ENCODE results near the gene SLC6A12.
"Not testable (repeated sequence)": the region's sequence is repeated elsewhere in the genome, so short reads cannot be mapped to it uniquely, and the experiment has no call there.

- not testable (repeated sequence) for TF ChIP-seq POLR2A (IDR thresholded peaks at IDR 0.05; ENCODE audit: low read length); GATA1 (IDR thresholded peaks at IDR 0.05; ENCODE audit: low read depth, low read length)
Measured at GRCh38 chr12:217029-217428, 3.1 kb upstream of the SLC6A12 start.
